ENCODE results near the gene LYPD4.
"Not testable (repeated sequence)": the region's sequence is repeated elsewhere in the genome, so short reads cannot be mapped to it uniquely, and the experiment has no call there.

The LYPD4 gene

DNA sequence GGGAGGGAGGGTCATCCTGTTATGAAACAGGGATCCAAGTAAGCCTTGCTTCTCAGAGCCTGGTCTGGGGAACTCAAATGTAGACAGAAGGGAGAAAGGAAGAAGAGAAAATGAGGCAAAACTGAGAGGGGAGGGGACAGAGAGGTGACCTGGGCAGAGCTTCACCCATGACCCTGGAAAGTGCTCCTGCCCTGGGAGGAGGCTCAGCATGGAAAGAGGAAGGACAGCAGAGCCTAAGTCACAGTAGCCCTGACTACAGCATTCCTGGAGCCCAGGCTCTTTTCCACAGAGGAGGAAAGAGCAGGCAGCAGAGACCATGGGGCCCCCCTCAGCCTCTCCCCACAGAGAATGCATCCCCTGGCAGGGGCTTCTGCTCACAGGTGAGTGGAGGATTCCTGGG, 48.1 kb downstream of the LYPD4 start, which contains the start of gene CEACAM3:
TSS of gene CEACAM3 (plus strand) at position 226 of the 400 bp plus-strand sequence. CDS start at position 317, 91 bp downstream.
- DNase-seq = no peak

DNA sequence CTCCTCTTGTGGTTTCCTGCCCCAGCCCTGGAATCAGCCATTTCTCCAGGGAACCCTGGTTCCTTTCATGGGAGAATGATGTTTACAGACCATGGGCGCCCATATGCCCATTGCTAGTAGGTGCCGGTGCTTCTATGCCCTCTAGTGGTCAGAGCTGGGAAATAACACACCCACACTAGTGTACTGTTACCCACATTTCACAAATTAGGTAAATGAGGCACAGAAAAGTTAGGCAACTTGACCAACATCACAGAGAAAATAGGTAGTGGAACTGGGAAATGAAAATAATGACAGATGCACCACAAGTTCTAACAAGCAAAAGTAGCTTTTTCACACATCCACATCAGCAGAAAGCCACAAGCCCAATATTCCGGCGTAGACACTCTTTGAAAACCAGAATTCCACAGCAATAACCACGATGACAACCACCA, 49.4 kb downstream of the LYPD4 start:
- peak; percentile 52 for DNase-seq

GRCh38 chr19:41793414-41793727, 51.1 kb downstream of the LYPD4 start:
- no peak for DNase-seq

DNA sequence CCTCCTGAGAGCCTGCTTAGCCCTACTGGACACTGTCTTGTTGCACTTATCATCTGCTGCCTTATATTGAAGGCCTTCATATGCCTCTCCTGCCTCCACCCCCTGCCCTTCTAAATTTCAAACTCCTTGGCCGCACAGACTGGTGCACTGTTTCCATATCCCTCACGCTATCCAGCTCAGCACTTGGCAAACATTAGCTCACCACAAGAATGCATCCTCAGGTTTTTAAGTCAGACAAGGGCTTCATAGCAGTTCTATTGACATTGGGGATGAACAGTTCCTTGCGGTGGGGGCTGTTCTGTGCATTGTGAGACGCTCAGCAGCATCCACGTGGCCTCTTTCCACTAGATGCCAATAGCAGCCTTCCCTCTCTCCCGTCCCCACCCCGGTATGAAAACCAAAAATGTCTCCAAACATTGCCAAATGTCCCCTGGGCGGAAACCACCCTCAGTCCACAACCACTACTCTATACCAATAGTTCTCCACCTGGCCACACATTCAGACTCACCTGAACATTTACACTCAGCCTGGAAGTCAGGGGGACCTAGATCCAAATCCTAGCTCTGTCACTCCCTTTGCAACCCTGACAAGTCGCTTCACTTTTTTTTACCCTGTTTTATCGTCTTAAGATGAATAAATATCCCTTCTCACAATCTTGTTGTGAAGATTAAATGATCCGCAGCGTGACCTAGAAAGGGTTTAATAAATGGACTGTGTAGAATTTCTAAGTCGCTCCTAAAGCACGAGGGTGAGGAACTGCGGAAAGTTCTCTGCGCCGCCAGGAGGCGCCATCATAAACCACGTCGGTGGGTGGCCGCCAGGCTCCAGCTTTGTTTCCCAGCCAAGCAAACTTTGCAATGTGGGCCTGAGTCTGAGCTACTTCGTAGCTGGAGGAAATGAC, 51.7 kb downstream of the LYPD4 start:
- DNase-seq = no peak

DNA sequence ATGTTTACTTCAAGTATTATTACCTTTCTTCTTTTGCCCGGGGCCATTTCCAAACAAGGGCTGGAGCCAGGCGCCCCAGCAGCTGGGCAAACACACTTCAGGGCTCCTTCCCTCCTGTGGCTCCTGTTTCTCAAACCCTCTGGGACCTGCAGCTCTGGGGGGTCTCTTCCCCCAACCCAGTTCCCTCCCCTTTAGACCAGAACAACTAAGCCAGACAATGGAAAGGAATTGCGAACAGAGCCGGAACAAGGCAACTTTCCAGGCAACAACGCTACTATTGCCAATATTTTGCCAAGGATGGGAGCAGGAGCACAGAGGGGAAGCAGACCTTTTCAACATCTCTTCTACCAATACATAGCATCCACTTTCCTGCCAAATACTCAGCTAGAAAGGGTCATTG, 55.4 kb downstream of the LYPD4 start:
- peak; percentile 44 for DNase-seq

- not testable (repeated sequence) for DNase-seq
These were observed 56.0 kb downstream of the LYPD4 start for GRCh38 chr19:41788518-41788917.
